ENCODE data around the gene NRG4.

DNA sequence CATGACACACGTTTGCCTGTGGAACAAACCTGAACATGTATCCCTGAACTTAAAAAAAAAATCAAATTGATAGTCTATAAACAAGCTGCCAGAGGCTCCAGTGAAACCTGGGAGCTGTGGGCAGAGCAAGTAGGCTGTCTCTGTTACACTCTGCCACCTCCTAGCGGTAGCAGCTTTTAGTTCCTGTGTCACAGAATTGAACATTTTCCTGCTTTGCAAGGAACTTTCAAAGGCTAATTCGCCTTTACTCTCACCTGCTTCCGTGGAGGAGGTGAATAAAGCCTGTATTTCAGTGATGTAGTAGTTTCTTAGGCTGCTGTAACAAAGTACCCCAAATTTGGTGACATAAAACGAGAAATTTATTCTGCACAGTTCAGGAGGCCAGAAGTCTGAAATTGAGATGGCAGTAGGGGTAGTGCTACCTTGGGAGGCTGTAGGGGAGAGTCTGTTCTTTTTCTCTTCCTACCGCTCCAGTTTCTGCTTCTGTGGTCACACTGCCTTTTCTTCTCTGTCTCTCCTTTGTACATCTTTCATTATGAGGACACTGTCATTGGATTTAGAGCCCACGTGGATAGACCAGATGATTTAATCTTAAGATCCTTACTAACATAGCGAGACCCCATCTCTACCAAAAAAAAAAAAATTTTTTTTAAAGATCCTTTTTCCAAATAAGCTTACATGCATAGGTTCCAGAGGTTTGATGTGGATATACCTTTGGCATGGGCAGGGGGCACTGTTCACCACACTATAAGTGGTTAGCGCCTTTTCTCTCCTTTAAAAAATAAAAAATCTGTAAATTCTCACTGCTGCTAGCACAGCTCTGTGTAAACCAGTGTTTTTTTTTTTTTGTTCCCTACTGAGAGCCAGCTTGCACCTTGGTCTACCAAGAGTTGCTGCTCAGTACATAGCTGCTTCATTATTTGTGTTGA is 83.3 kb downstream of the NRG4 start:
- TF ChIP-seq, protein P1, sequence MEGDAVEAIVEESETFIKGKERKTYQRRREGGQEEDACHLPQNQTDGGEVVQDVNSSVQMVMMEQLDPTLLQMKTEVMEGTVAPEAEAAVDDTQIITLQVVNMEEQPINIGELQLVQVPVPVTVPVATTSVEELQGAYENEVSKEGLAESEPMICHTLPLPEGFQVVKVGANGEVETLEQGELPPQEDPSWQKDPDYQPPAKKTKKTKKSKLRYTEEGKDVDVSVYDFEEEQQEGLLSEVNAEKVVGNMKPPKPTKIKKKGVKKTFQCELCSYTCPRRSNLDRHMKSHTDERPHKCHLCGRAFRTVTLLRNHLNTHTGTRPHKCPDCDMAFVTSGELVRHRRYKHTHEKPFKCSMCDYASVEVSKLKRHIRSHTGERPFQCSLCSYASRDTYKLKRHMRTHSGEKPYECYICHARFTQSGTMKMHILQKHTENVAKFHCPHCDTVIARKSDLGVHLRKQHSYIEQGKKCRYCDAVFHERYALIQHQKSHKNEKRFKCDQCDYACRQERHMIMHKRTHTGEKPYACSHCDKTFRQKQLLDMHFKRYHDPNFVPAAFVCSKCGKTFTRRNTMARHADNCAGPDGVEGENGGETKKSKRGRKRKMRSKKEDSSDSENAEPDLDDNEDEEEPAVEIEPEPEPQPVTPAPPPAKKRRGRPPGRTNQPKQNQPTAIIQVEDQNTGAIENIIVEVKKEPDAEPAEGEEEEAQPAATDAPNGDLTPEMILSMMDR (IDR thresholded peaks at IDR 0.05) = no peak
- TF ChIP-seq EP300 (IDR thresholded peaks at IDR 0.05) = no peak
- TF ChIP-seq POLR2A (IDR thresholded peaks at IDR 0.05) = no peak

Measured in ovary (tissue), 3 donors.